PC-9 (cell line): ENCODE results near the gene PLXNA1. TPM values are rescaled to one million over a fixed set of nuclear protein-coding genes. Genes with fewer than 3 reads are reported as not detected.

Experiments
- BruUV-seq: library from RNA; stranded (reverse); fragments of 400-500 nt; replicated peaks from 2 replicates; lab custom pipeline; 2021; lab: Mats Ljungman, UMichigan
- CTCF ChIA-PET: fragments of 300-600 bp; sonication (Branson Sonifier 250); formaldehyde crosslinking; loops from one replicate; lab custom pipeline; 2022; ENCODE audit warnings: antibody characterized with exemption; lab: Charles Lee
- POLR2A ChIA-PET: fragments of 300-600 bp; sonication (Branson Sonifier 250); formaldehyde crosslinking; loops from one replicate; lab custom pipeline; 2022; ENCODE audit warnings: antibody characterized with exemption; ENCODE audit not compliant: unreplicated experiment; lab: Charles Lee
- DNase-seq, 2 experiments: peaks; one replicate each; pipeline versions ENCODE4 v3.0.0 to v3.0.0-alpha.2; 2015 to 2022; ENCODE audit warnings: mixed read lengths in 1 of 2
- H2AFZ ChIP-seq: fragments of 200-600 bp; sonication (generic); 2 replicates; pipeline ENCODE4 v1.8.1; 2017; ENCODE audit warnings: antibody characterized with exemption
- H3F3A ChIP-seq: fragments of 200-600 bp; sonication (generic); 2 replicates; pipeline ENCODE4 v1.8.1; 2017; ENCODE audit warnings: antibody characterized with exemption, mild to moderate bottlenecking, low read depth; ENCODE audit not compliant: insufficient read depth
- H3K27ac ChIP-seq: fragments of 200-600 bp; sonication (generic); 2 replicates; pipeline ENCODE4 v1.6.1; 2016; ENCODE audit warnings: mixed run types
- H3K27me3 ChIP-seq: fragments of 200-600 bp; sonication (generic); 2 replicates; pipeline ENCODE4 v1.6.1; 2016; ENCODE audit warnings: low read depth, mixed run types; ENCODE audit not compliant: insufficient read depth
- H3K36me3 ChIP-seq: fragments of 200-600 bp; sonication (generic); 2 replicates; pipeline ENCODE4 v1.6.1; 2016; ENCODE audit warnings: low read depth, mixed run types
- H3K4me1 ChIP-seq: fragments of 200-600 bp; sonication (generic); replicated peaks from 2 replicates; pipeline ENCODE4 v1.6.1; 2016; ENCODE audit warnings: mixed run types; ENCODE audit not compliant: insufficient read depth
- H3K4me2 ChIP-seq: fragments of 200-600 bp; sonication (generic); 2 replicates; pipeline ENCODE4 v1.6.1; 2017; ENCODE audit warnings: mixed run types
- H3K4me3 ChIP-seq: fragments of 200-600 bp; sonication (generic); 2 replicates; pipeline ENCODE4 v1.6.1; 2016; ENCODE audit warnings: mixed run types
- H3K79me2 ChIP-seq: fragments of 200-600 bp; sonication (generic); 2 replicates; pipeline ENCODE4 v1.6.1; 2017; ENCODE audit warnings: low read depth, mixed run types
- H3K9me2 ChIP-seq: fragments of 200-600 bp; sonication (generic); 2 replicates; pipeline ENCODE4 v1.8.1; 2017; ENCODE audit warnings: mild to moderate bottlenecking; ENCODE audit not compliant: insufficient read depth
- H3K9me3 ChIP-seq: fragments of 200-600 bp; sonication (generic); 2 replicates; pipeline ENCODE4 v1.8.1; 2016; ENCODE audit warnings: low read depth; ENCODE audit not compliant: insufficient read depth
- H4K20me1 ChIP-seq: fragments of 200-600 bp; sonication (generic); 2 replicates; pipeline ENCODE4 v1.8.1; 2017; ENCODE audit not compliant: insufficient read depth
- CTCF ChIP-seq: fragments of 200-600 bp; sonication (generic); conservative IDR thresholded peaks from 2 replicates; pipeline ENCODE4 v1.6.1; 2017; ENCODE audit warnings: mixed run types, antibody characterized with exemption, mild to moderate bottlenecking, moderate library complexity
- EZH2 ChIP-seq: fragments of 200-600 bp; sonication (generic); IDR thresholded peaks from 2 replicates; pipeline ENCODE4 v1.8.0; 2017; ENCODE audit warnings: antibody characterized with exemption, low read depth
- intact Hi-C: fragments of 100-400 bp; cut with micrococcal nuclease; formaldehyde crosslinking; loops from one replicate; pipeline ENCODE4 v1.10.0; 2022; ENCODE audit not compliant: unreplicated experiment
- total RNA-seq: library from RNA; stranded (reverse); gene quantifications from 2 replicates; pipeline ENCODE4 v1.2.3, GENCODE V29; 2021

The PLXNA1 gene
- total RNA-seq, 1 experiment from 2014 or later = 88.2 TPM

GRCh38 chr3:126980266-126980811 is 2.6 kb upstream of the PLXNA1 start:
- no peak for TF ChIP-seq EZH2
- TF ChIP-seq CTCF = no peak
- no peaks in the 10 kb centered on the region for H3K36me3 ChIP-seq

GRCh38 chr3:126982126-126982470 is 817 bp upstream of the PLXNA1 start:
- peaks cover 29% of the 10 kb centered on the region for H4K20me1 ChIP-seq
- peaks cover 20% of the 10 kb centered on the region for H3K4me1 ChIP-seq
- DNase-seq = no peak
- ChIA-PET POLR2A (interaction anchor here (0.7 kb wide), 1 partner anchor 71 kb away, joined by 3 read pairs; no protein-coding TSS in a partner anchor), CTCF (interaction anchor here (0.6 to 1.2 kb wide), 3 partner anchors 131 to 229 kb away, joined by 3 to 5 read pairs (median 5); no protein-coding TSS in a partner anchor)
- H2AFZ ChIP-seq = peak overlapping the region; percentile 90
- H3F3A ChIP-seq = peaks cover 8% of the 10 kb centered on the region
- BruUV-seq = TSS peak; percentile 43
- peaks cover 36% of the 10 kb centered on the region for H3K79me2 ChIP-seq
- TF ChIP-seq CTCF = no peak
- TF ChIP-seq EZH2 = no peak
- no peaks in the 10 kb centered on the region for H3K9me3 ChIP-seq
- H3K4me3 ChIP-seq = peak overlapping the region; percentile 86
- no peak overlapping the region for H3K27ac ChIP-seq
- no peaks in the 10 kb centered on the region for H3K36me3 ChIP-seq
- no peaks in the 10 kb centered on the region for H3K27me3 ChIP-seq
- peak overlapping the region; percentile 95 for H3K4me2 ChIP-seq
- intact Hi-C loops = loop anchor here (1.0 to 10.0 kb wide), 7 partner anchors 71 to 505 kb away; partner anchors contain the start of gene ZXDC
- no peaks in the 10 kb centered on the region for H3K9me2 ChIP-seq

More at GRCh38 chr3:126980266-126980811, 2.6 kb upstream of the PLXNA1 start:
- no peak overlapping the region for H2AFZ ChIP-seq
- H3K4me2 ChIP-seq = no peak overlapping the region
- H3K27me3 ChIP-seq = no peaks in the 10 kb centered on the region
- intact Hi-C loops = loop anchor here (2.0 to 10.0 kb wide), 5 partner anchors 20 to 503 kb away; partner anchors contain the start of gene ZXDC
- H3K9me3 ChIP-seq = no peaks in the 10 kb centered on the region
- BruUV-seq = no TSS peak
- POLR2A ChIA-PET = interaction anchor here (0.6 kb wide), 1 partner anchor 467 kb away, joined by 3 read pairs; no protein-coding TSS in a partner anchor
- peaks cover 8% of the 10 kb centered on the region for H3F3A ChIP-seq
- CTCF ChIA-PET = interaction anchor here (1.3 kb wide), 1 partner anchor 300 kb away, joined by 3 read pairs; no protein-coding TSS in a partner anchor
- peaks cover 18% of the 10 kb centered on the region for H3K79me2 ChIP-seq
- H3K9me2 ChIP-seq = no peaks in the 10 kb centered on the region
- H4K20me1 ChIP-seq = peaks cover 11% of the 10 kb centered on the region
- H3K27ac ChIP-seq = no peak overlapping the region
- H3K4me1 ChIP-seq = peaks cover 20% of the 10 kb centered on the region
- no peak overlapping the region for H3K4me3 ChIP-seq
- no peak for DNase-seq

GRCh38 chr3:126983276-126983652 is 349 bp downstream of the PLXNA1 start:
- BruUV-seq = no TSS peak
- H3K4me3 ChIP-seq = peak overlapping the region; percentile 83; the same call in 1 of the 2 replicates
- H3K27ac ChIP-seq = no peak overlapping the region
- TF ChIP-seq CTCF (no peak), EZH2 (no peak)
- H3K9me3 ChIP-seq = no peaks in the 10 kb centered on the region
- DNase-seq = no peak
- H4K20me1 ChIP-seq = peaks cover 41% of the 10 kb centered on the region
- CTCF ChIA-PET = no interaction called here
- no peaks in the 10 kb centered on the region for H3K36me3 ChIP-seq
- no peak overlapping the region for H2AFZ ChIP-seq
- intact Hi-C loops = loop anchor here (5.0 to 10.0 kb wide), 4 partner anchors 192 to 506 kb away; partner anchors contain the start of gene ZXDC
- peaks cover 20% of the 10 kb centered on the region for H3K4me1 ChIP-seq
- H3K9me2 ChIP-seq = no peaks in the 10 kb centered on the region
- H3K4me2 ChIP-seq = peak overlapping the region; percentile 83; the same call in 1 of the 2 replicates
- POLR2A ChIA-PET = no interaction called here
- H3K27me3 ChIP-seq = no peaks in the 10 kb centered on the region
- peaks cover 8% of the 10 kb centered on the region for H3F3A ChIP-seq
- peaks cover 46% of the 10 kb centered on the region for H3K79me2 ChIP-seq
